ENCODE data around the gene DNAJB6. TPM values are rescaled to one million over a fixed set of nuclear protein-coding genes. Genes with fewer than 3 reads are reported as not detected.

DNAJB6 gene
- total RNA-seq, 1 experiment from 2014 or later: 201 TPM

- TF ChIP-seq, protein P1, sequence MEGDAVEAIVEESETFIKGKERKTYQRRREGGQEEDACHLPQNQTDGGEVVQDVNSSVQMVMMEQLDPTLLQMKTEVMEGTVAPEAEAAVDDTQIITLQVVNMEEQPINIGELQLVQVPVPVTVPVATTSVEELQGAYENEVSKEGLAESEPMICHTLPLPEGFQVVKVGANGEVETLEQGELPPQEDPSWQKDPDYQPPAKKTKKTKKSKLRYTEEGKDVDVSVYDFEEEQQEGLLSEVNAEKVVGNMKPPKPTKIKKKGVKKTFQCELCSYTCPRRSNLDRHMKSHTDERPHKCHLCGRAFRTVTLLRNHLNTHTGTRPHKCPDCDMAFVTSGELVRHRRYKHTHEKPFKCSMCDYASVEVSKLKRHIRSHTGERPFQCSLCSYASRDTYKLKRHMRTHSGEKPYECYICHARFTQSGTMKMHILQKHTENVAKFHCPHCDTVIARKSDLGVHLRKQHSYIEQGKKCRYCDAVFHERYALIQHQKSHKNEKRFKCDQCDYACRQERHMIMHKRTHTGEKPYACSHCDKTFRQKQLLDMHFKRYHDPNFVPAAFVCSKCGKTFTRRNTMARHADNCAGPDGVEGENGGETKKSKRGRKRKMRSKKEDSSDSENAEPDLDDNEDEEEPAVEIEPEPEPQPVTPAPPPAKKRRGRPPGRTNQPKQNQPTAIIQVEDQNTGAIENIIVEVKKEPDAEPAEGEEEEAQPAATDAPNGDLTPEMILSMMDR (IDR thresholded peaks at IDR 0.05): no peak
- TF ChIP-seq TCF7L2 (IDR thresholded peaks at IDR 0.05; ENCODE audit: low read depth, low read length) (no peak), SIN3A (IDR thresholded peaks at IDR 0.05; ENCODE audit: borderline replicate concordance, insufficient read depth, low read depth, low read length) (no peak), POLR2AphosphoS5 (IDR thresholded peaks at IDR 0.05; ENCODE audit: low read depth, low read length) (no peak)
- TF ChIP-seq, protein P2, sequence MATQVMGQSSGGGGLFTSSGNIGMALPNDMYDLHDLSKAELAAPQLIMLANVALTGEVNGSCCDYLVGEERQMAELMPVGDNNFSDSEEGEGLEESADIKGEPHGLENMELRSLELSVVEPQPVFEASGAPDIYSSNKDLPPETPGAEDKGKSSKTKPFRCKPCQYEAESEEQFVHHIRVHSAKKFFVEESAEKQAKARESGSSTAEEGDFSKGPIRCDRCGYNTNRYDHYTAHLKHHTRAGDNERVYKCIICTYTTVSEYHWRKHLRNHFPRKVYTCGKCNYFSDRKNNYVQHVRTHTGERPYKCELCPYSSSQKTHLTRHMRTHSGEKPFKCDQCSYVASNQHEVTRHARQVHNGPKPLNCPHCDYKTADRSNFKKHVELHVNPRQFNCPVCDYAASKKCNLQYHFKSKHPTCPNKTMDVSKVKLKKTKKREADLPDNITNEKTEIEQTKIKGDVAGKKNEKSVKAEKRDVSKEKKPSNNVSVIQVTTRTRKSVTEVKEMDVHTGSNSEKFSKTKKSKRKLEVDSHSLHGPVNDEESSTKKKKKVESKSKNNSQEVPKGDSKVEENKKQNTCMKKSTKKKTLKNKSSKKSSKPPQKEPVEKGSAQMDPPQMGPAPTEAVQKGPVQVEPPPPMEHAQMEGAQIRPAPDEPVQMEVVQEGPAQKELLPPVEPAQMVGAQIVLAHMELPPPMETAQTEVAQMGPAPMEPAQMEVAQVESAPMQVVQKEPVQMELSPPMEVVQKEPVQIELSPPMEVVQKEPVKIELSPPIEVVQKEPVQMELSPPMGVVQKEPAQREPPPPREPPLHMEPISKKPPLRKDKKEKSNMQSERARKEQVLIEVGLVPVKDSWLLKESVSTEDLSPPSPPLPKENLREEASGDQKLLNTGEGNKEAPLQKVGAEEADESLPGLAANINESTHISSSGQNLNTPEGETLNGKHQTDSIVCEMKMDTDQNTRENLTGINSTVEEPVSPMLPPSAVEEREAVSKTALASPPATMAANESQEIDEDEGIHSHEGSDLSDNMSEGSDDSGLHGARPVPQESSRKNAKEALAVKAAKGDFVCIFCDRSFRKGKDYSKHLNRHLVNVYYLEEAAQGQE (IDR thresholded peaks at IDR 0.05; ENCODE audit: insufficient read depth in 1 of 2, low read depth in 2 of 2, low read length in 1 of 2): no peak
- CTCF ChIA-PET: interaction anchor here (0.6 kb wide), 1 partner anchor 41 kb away, joined by 3 read pairs; no protein-coding TSS in a partner anchor
- DNase-seq (ENCODE audit: low read depth, low spot score) (no peak), ATAC-seq (no peak)
- no peak overlapping the region for H3K4me3 ChIP-seq (ENCODE audit: low read depth in 2 of 2, low read length in 2 of 2)
- H3K4me1 ChIP-seq (ENCODE audit: control insufficient read depth, insufficient read depth, low read length): peaks cover 8% of the 10 kb centered on the region; the same call in 1 of the 2 replicates
- BruUV-seq (replicated peaks): no TSS peak
- in situ Hi-C loops (cut with HindIII; ENCODE audit: low pct_unique_long_range_greater_than_20kb, low sequenced_read_pairs): no loop called here
- H3K27me3 ChIP-seq (ENCODE audit: control insufficient read depth, insufficient read depth, low read length): no peaks in the 10 kb centered on the region
- H3K9me3 ChIP-seq (ENCODE audit: control insufficient read depth, insufficient read depth, low read depth, low read length): no peaks in the 10 kb centered on the region
- POLR2A ChIA-PET: no interaction called here
- no peak overlapping the region for H3K27ac ChIP-seq (ENCODE audit: low read length)
- peaks cover 11% of the 10 kb centered on the region for H3K36me3 ChIP-seq (ENCODE audit: control insufficient read depth, insufficient read depth, low read length)
- intact Hi-C loops (cut with micrococcal nuclease; ENCODE audit: unreplicated experiment): no loop called here
Measured at GRCh38 chr7:157361537-157361936, 24.7 kb downstream of the DNAJB6 start.

GRCh38 chr7:157362729-157363128, 25.9 kb downstream of the DNAJB6 start:
- Histone ChIP-seq H3K27me3 (ENCODE audit: control insufficient read depth, insufficient read depth, low read length) (no peaks in the 10 kb centered on the region), H3K4me3 (ENCODE audit: low read depth in 2 of 2, low read length in 2 of 2) (no peak overlapping the region), H3K36me3 (ENCODE audit: control insufficient read depth, insufficient read depth, low read length) (peaks cover 19% of the 10 kb centered on the region), H3K9me3 (ENCODE audit: control insufficient read depth, insufficient read depth, low read depth, low read length) (no peaks in the 10 kb centered on the region), H3K4me1 (ENCODE audit: control insufficient read depth, insufficient read depth, low read length) (peaks cover 8% of the 10 kb centered on the region; the same call in 1 of the 2 replicates), H3K27ac (ENCODE audit: low read length) (no peak overlapping the region)
- CTCF ChIA-PET: no interaction called here
- TF ChIP-seq, protein P2 (IDR thresholded peaks at IDR 0.05; ENCODE audit: insufficient read depth in 1 of 2, low read depth in 2 of 2, low read length in 1 of 2): no peak
- no peak for TF ChIP-seq TCF7L2 (IDR thresholded peaks at IDR 0.05; ENCODE audit: low read depth, low read length)
- no peak for TF ChIP-seq SIN3A (IDR thresholded peaks at IDR 0.05; ENCODE audit: borderline replicate concordance, insufficient read depth, low read depth, low read length)
- no peak for TF ChIP-seq POLR2AphosphoS5 (IDR thresholded peaks at IDR 0.05; ENCODE audit: low read depth, low read length)
- TF ChIP-seq, protein P1 (IDR thresholded peaks at IDR 0.05): no peak
- DNase-seq (ENCODE audit: low read depth, low spot score) (no peak), ATAC-seq (no peak)
- no TSS peak for BruUV-seq (replicated peaks)
- POLR2A ChIA-PET: interaction anchor here (0.6 kb wide), 1 partner anchor 8 kb away, joined by 3 read pairs; no protein-coding TSS in a partner anchor
- intact Hi-C loops (cut with micrococcal nuclease; ENCODE audit: unreplicated experiment): no loop called here
- in situ Hi-C loops (cut with HindIII; ENCODE audit: low pct_unique_long_range_greater_than_20kb, low sequenced_read_pairs): no loop called here
